ENCODE data around the gene TNS1.

TNS1 gene

DNA sequence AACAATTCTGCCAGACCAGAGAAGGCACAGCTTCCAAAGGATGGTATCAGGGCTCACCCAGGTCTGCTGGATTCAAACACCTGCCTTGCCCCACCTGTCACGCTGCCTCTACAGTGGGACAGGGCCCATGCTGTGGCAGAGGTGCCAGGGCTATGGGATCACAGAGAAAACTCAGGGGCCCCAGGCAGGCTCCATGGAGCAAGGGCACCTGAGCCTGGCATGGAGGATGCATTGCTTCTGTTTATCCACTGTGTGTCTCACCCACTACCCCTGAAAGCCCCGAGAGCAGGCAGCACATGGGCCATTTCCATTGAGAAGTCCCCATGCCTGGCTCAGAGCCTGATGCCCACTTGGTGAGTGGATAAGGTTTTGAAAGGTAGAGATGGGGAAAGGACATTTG, 76.0 kb downstream of the TNS1 start:
- DNase-seq, result no peak

DNA sequence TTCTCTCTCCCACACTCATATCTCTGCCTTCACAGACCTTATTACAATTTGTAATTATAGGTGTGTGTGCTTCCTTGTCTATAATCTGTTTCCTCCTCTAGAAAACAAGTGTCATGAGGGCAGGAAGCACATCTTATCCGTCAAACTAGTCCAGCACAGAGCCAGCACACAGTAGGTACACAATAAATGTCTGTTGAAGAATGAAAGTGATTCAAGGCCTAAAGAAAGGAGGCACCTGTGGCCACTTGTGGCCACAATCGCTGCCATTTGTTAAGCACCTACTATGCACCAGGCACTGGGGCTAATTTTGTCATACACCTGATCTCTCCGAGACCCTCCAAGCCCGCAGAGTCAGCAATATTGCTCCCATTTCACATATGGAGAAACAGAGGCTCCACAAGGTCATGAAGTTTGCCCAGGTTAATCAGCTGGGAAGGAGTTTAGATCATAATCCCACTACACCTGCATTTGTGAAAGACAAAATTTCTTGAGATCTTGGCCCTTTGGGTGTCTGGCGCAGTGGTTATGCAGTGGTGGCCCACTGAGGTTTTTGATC, 78.4 kb downstream of the TNS1 start:
- DNase-seq, result no peak

GRCh38 chr2:217923007-217923686, 79.6 kb downstream of the TNS1 start:
- DNase-seq, result no peak

GRCh38 chr2:217922101-217923006, 80.4 kb downstream of the TNS1 start:
- no peak for DNase-seq

DNA sequence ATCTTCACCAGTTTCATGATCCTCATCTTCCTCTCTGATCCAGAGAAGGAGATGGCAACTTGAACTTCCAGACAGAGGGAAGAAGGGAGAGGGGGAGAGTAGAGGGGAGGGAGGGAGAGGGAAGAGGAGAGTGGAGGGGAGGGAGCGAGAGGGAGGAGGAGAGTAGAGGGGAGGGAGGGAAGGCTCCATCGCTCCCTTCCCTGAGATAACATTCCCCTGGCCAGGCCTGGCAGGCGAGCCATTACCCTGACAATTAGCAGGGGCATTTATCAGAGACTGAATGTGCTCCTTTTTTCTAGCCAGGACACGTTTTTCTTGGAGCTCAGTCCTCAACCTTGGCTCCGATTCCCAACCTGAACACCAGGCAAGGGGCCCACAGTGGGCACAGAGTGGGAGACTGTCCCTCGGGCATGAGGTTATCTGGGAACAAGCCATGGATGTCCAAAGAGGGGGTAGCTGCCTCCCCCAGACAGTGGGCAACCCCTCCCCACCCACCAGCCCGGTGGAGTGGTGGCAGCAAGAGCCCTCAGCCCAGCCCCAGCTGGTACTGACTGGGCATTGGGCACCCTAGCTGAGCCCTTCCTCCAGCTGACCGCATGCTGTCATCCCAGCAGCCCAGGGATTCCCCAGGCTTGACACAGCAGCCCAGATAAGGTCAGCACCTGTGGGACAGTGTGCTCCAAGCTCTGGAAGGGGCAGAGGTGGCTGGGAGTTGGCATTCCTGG, 81.8 kb downstream of the TNS1 start:
- DNase-seq, result no peak

GRCh38 chr2:217919781-217920351, 82.9 kb downstream of the TNS1 start:
- DNase-seq, result no peak

GRCh38 chr2:217919204-217919603, 83.6 kb downstream of the TNS1 start:
- DNase-seq, result no peak

DNA sequence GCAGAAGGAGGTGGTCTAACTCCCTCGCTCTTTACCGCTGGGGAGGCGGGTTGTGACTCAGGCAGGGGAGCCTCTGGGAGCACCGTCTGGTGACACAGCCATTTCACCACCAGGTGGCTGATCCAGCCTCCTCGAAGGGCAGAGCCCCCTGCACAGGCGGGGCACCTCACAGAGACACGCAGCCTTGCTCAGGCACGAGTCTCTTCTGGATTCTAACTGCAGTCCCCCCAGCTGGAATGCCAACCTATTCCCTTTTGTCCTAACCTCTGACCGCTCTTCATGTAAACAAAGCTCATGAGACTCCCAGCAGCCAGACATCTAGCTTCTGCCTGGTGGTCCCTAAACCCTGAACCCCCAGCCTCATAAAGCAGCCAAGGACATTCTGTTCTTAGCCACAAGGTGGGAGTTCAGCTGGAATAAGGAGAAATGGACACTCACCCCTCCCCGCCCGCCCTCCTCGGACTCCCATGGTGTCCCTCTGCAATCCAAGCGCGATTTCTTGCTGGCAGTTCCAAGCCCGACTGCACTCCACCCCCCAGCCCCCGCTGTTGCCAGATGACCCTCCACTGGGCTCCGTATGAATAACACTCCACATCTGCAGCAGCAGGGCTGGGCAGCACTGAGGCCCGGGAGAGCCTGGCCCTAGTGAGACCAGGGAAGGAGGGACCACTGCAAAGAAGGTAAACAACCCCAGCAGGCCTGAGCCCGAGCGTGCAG, 84.3 kb downstream of the TNS1 start:
- no peak for DNase-seq

GRCh38 chr2:217916504-217917254, 86.1 kb downstream of the TNS1 start:
- no peak for DNase-seq

- DNase-seq, result no peak
Measured at GRCh38 chr2:217915706-217916105, 87.1 kb downstream of the TNS1 start.

DNA sequence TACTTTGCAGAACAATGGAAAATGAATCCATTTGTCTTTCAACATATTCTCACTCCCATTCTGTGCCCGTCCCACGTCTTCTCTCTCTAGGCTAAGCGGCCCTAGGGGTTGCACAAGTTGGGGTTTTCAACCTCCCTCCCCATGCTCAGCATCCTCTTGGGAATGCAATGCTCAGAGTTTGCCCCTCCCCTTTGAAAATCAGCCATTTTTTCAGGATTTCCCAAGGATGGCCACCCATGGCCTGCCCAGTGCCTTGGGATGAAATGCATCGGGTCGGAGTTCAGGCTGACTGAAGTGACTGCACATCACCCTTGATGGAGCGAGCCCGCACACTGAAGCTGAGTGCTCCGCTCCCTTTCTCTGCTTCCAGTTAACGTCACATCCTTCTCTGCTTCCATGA, 87.9 kb downstream of the TNS1 start:
- DNase-seq, result no peak

DNA sequence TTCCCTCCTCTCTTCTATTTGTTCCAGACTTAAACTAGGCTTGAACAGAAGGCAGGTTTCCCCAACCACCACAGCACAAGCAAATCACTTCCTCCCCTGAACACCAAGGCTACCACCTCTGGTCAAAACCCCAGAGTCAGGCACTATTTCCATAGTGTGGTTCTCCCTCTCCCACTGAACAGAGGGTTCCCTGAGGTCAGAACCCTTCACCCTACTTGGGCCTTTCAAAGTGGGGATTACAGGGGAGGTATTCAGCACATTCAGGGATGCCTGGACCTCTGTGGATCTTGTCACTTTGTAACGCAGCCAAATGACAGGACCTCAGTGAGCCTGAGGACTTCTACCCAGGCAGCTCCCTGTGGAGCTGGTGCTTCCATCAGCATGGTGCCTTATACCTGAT, 88.7 kb downstream of the TNS1 start:
- DNase-seq, result no peak

GRCh38 chr2:217913436-217913835, 89.4 kb downstream of the TNS1 start:
- no peak for DNase-seq

DNA sequence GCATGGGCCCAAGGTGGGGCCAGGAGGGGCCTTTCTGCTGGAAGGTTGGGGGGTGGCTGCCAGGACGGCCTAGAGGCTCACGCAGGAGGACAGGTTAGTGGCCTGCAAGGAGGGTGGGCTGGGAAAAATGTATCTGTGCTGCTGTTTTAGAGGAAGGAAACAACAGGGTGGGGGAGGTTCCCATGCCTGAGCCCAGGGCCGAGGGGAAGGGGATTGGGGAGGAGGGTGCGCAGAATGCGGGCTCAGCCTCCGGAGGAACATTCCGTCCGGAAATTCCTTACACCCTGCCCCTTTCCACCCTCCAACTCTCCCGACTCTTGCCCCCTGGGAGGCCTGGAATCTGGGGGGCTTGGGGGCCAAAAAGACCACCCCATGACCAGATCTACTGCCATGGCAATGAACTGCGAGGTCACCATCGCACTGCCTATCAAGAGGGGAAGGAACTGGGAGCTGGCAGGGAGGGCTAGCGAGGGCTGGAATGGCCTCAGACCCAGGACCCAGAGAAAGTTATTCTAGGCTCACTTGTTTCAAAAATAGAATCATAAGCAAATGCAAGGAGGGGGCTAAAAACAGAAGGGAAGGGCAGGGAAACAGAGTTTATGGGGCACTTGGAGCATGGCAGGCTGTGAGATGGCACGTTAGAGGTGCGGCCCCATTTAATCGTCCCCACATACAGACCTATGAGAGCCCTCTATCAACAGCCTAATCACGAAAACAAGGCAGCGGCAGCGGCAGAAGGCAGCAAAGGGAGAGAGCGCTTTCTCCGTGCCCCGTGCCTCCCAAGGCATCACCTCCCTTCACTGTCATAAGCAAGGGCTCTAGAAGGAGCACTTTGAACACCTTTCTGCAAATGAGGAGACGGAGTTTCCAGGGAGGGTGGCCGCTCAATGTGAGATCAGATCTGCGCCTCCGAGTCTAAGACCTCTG, 90.4 kb downstream of the TNS1 start:
- no peak for DNase-seq

DNA sequence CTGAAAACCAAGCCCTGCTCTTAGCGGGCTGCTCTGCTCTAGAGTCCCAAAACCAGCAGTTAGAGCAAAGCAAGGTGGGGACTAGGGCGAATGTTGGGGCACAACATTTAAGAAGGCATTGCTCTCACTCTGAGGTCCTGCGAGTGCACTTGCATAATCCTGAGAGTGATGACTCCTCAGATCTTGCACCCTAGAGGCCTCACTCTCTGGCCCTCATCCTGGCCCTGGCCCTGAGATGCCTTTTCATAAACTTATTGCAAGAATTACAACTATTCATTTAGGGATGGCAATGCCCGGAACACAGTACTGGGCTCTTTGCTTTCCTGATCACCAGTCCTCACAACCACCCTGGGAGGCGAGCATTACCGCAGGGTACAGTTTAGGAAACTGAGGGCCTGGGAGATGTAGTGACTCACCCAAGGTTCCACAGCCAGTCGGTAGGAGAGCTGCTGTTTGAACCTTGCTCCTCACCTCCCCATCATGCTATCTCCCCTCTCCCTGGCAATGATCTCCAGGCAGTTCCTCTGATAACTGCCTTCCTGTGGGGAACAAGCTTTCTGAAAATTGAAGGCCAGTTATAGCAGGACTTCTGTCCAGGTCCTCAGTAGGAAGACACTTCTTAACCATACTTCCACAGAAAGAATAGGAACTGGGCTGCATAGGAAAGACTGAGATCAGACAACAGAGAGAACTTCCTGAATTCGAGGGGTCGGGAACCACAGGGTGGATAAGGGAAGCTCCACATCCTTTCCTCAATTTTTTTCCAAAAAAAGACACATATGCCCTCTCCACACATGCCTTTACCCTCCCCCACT, 91.3 kb downstream of the TNS1 start:
- DNase-seq, result no peak

- DNase-seq, result no peak
Measured at GRCh38 chr2:217910875-217911212, 92.0 kb downstream of the TNS1 start.

- DNase-seq, result no peak
Measured at GRCh38 chr2:217909156-217909820, 93.5 kb downstream of the TNS1 start.

- no peak for DNase-seq
Measured at GRCh38 chr2:217908544-217908943, 94.3 kb downstream of the TNS1 start.

DNA sequence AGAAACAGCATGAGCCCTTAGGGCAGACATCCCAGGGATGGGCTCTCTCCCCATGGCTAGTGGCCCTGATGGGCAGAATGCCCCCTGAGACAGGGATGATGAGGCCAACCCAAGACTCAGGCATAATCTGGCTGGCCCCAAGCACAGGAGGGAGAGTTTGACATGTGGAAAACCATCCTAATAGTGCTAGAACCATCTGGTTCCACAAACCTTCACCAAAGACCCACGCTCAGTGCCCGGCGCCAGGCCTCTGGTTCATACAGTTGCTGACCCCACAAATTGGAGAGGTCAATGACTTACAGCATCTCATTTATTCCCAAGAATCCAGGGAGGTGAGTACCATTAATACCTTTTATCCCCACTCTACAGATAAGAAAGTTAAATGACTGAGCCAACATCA, 95.5 kb downstream of the TNS1 start:
- no peak for DNase-seq

Measured in T1000 (cell line).